H1 (cell line): Measurements from ENCODE around the gene FRRS1L. TPM values are rescaled to one million over a fixed set of nuclear protein-coding genes. Genes with fewer than 3 reads are reported as not detected.

Source experiments
- CTCF ChIA-PET: fragments of 300-600 bp; sonication (Branson Sonifier 250); formaldehyde crosslinking; loops from one replicate; lab custom pipeline; 2021; ENCODE audit not compliant: partially characterized antibody; lab: Charles Lee
- POLR2A ChIA-PET: fragments of 300-600 bp; sonication (Branson Sonifier 250); formaldehyde crosslinking; loops from one replicate; lab custom pipeline; 2021; ENCODE audit warnings: inconsistent platforms; ENCODE audit not compliant: partially characterized antibody; lab: Charles Lee
- DNase-seq, 2 experiments: peaks; one replicate each; pipeline versions ENCODE4 v3.0.0 to v3.0.0-alpha.2; 2010 to 2022; ENCODE audit warnings: low spot score in 2 of 2, low read depth in 1 of 2, mixed read lengths in 1 of 2
- FAIRE-seq: peaks from 2 replicates; lab custom pipeline; 2011; peaks lifted over from hg19 to GRCh38; lab: Jason Lieb, UNC
- H2AFZ ChIP-seq: 2 replicates; pipeline ENCODE4 v1.8.1; 2012; ENCODE audit warnings: low read length, inconsistent platforms
- H2AK5ac ChIP-seq: 2 replicates; pipeline ENCODE4 v1.6.1; 2013; ENCODE audit warnings: low read depth, low read length
- H2BK120ac ChIP-seq: replicated peaks from 2 replicates; pipeline ENCODE3; 2013; ENCODE audit warnings: low read depth, low read length, inconsistent platforms
- H2BK12ac ChIP-seq: 2 replicates; pipeline ENCODE4 v1.6.1; 2013; ENCODE audit warnings: low read depth, low read length
- H2BK15ac ChIP-seq: 2 replicates; pipeline ENCODE4 v1.6.1; 2013; ENCODE audit warnings: low read length
- H2BK20ac ChIP-seq: 2 replicates; pipeline ENCODE4 v1.6.1; 2013; ENCODE audit warnings: low read length
- H2BK5ac ChIP-seq: 2 replicates; pipeline ENCODE4 v1.6.1; 2013; ENCODE audit warnings: low read depth, low read length
- H3K14ac ChIP-seq: 2 replicates; pipeline ENCODE4 v1.6.1; 2013; ENCODE audit warnings: inconsistent platforms; ENCODE audit not compliant: insufficient read length
- H3K18ac ChIP-seq: 2 replicates; pipeline ENCODE4 v1.6.1; 2013; ENCODE audit warnings: low read length; ENCODE audit errors: extremely low read depth
- H3K23ac ChIP-seq: 2 replicates; pipeline ENCODE4 v1.6.1; 2013; ENCODE audit warnings: inconsistent platforms; ENCODE audit not compliant: insufficient read length
- H3K23me2 ChIP-seq: 2 replicates; pipeline ENCODE4 v1.6.1; 2013; ENCODE audit warnings: low read depth, low read length
- H3K27ac ChIP-seq: 2 replicates; pipeline ENCODE4 v1.6.1; 2011; ENCODE audit warnings: low read depth, low read length, inconsistent platforms
- H3K27me3 ChIP-seq, 4 experiments: replicated peaks in 1 of 4; 1 replicate in 1 of 4; 2 replicates in 3 of 4; pipeline versions ENCODE4 v1.6.1 to v1.8.1; 2011 to 2013; ENCODE audit warnings: low read length in 3 of 4, mild to moderate bottlenecking in 3 of 4, inconsistent platforms in 2 of 4, mixed read lengths in 2 of 4, moderate library complexity in 1 of 4; ENCODE audit not compliant: control insufficient read depth in 3 of 4, insufficient read depth in 3 of 4; ENCODE audit errors: extremely low read depth in 1 of 4
- H3K36me3 ChIP-seq, 4 experiments: 2 replicates each; pipeline versions ENCODE4 v1.6.1 to v1.8.1; 2011 to 2013; ENCODE audit warnings: mild to moderate bottlenecking in 4 of 4, low read length in 3 of 4, moderate library complexity in 2 of 4, control low read depth in 1 of 4, inconsistent platforms in 1 of 4; ENCODE audit not compliant: insufficient read depth in 4 of 4, control insufficient read depth in 2 of 4
- H3K4ac ChIP-seq: replicated peaks from 2 replicates; pipeline ENCODE3; 2013; ENCODE audit warnings: low read length, low read depth, mixed read lengths, inconsistent platforms; ENCODE audit not compliant: insufficient read length
- H3K4me1 ChIP-seq, 4 experiments: replicated peaks in 1 of 4; 1 replicate in 1 of 4; 2 replicates in 3 of 4; pipeline versions ENCODE4 v1.6.1 to v1.8.1; 2011 to 2013; ENCODE audit warnings: low read length in 3 of 4, inconsistent platforms in 2 of 4, mixed read lengths in 1 of 4; ENCODE audit not compliant: insufficient read depth in 4 of 4, control insufficient read depth in 3 of 4
- H3K4me2 ChIP-seq, 2 experiments: 2 replicates each; pipeline versions ENCODE4 v1.6.1 to v1.8.1; 2011 to 2013; ENCODE audit warnings: low read depth in 2 of 2, low read length in 2 of 2, control low read depth in 1 of 2, inconsistent platforms in 1 of 2, mild to moderate bottlenecking in 1 of 2; ENCODE audit not compliant: insufficient read depth in 1 of 2
- H3K4me3 ChIP-seq, 4 experiments: fragments of 200-600, 300-600 bp in 1 of 4; sonication (generic), shearing (Covaris generic), sonication (Bioruptor Twin) in 1 of 4; 2 replicates each; pipeline versions ENCODE4 v1.5.1 to v1.8.1; 2011 to 2016; ENCODE audit warnings: low read length in 4 of 4, low read depth in 3 of 4, control low read depth in 2 of 4, inconsistent platforms in 2 of 4, mild to moderate bottlenecking in 2 of 4, mixed read lengths in 1 of 4, moderate library complexity in 1 of 4; ENCODE audit not compliant: insufficient read depth in 2 of 4; ENCODE audit errors: extremely low read depth in 1 of 4
- H3K56ac ChIP-seq: replicated peaks from 2 replicates; pipeline ENCODE3; 2013; ENCODE audit warnings: low read depth, mild to moderate bottlenecking, mixed read lengths, low read length, inconsistent platforms; ENCODE audit not compliant: insufficient read length
- H3K79me1 ChIP-seq: 2 replicates; pipeline ENCODE4 v1.6.1; 2013; ENCODE audit warnings: low read depth, low read length, control low read depth
- H3K79me2 ChIP-seq, 2 experiments: 2 replicates each; pipeline versions ENCODE4 v1.6.1 to v1.8.1; 2012 to 2013; ENCODE audit warnings: low read length in 2 of 2, mild to moderate bottlenecking in 2 of 2, inconsistent platforms in 1 of 2; ENCODE audit not compliant: insufficient read depth in 2 of 2, control insufficient read depth in 1 of 2
- H3K9ac ChIP-seq, 4 experiments: replicated peaks in 1 of 4; 1 replicate in 1 of 4; 2 replicates in 3 of 4; pipeline versions ENCODE4 v1.6.1 to v1.8.1; 2011 to 2013; ENCODE audit warnings: low read depth in 3 of 4, low read length in 3 of 4, control low read depth in 2 of 4, mild to moderate bottlenecking in 2 of 4, moderate library complexity in 2 of 4, inconsistent platforms in 1 of 4; ENCODE audit errors: extremely low read depth in 1 of 4
- H3K9me3 ChIP-seq, 2 experiments: 2 replicates each; pipeline versions ENCODE4 v1.6.1 to v1.8.1; 2012 to 2013; ENCODE audit warnings: mild to moderate bottlenecking in 2 of 2, moderate library complexity in 2 of 2, control low read depth in 1 of 2, inconsistent platforms in 1 of 2, low read depth in 1 of 2, low read length in 1 of 2, mixed read lengths in 1 of 2; ENCODE audit not compliant: insufficient read depth in 2 of 2
- H4K20me1 ChIP-seq, 2 experiments: replicated peaks in 1 of 2; 2 replicates each; pipeline versions ENCODE3 to v1.8.1; 2011 to 2013; ENCODE audit warnings: inconsistent platforms in 2 of 2, low read length in 2 of 2, mild to moderate bottlenecking in 1 of 2; ENCODE audit not compliant: insufficient read depth in 2 of 2, control insufficient read depth in 1 of 2
- H4K5ac ChIP-seq: 2 replicates; pipeline ENCODE4 v1.6.1; 2013; ENCODE audit warnings: low read length, low read depth, mixed read lengths, inconsistent platforms; ENCODE audit not compliant: insufficient read length
- H4K8ac ChIP-seq: 2 replicates; pipeline ENCODE4 v1.8.0; 2013; ENCODE audit warnings: mild to moderate bottlenecking, moderate library complexity, low read length, inconsistent platforms; ENCODE audit not compliant: insufficient read depth; ENCODE audit errors: extremely low read depth
- H4K91ac ChIP-seq: replicated peaks from 2 replicates; pipeline ENCODE3; 2013; ENCODE audit warnings: low read length, mixed read lengths, inconsistent platforms; ENCODE audit not compliant: insufficient read length
- BCL11A ChIP-seq, 2 experiments: IDR thresholded peaks; one replicate each; pipeline ENCODE4 v1.6.1; 2011; ENCODE audit warnings: low read depth in 2 of 2, low read length in 2 of 2, mild to moderate bottlenecking in 2 of 2
- EGR1 ChIP-seq: IDR thresholded peaks from 2 replicates; pipeline ENCODE4 v1.6.1; 2011; ENCODE audit warnings: low read depth, low read length, borderline replicate concordance
- HDAC2 ChIP-seq, 2 experiments: fragments of 300-600 bp in 1 of 2; sonication (generic) in 1 of 2; IDR thresholded peaks; 2 replicates each; pipeline ENCODE4 v1.6.1; 2011 to 2012; ENCODE audit warnings: low read depth in 2 of 2, low read length in 2 of 2, mild to moderate bottlenecking in 2 of 2, moderate library complexity in 2 of 2, borderline replicate concordance in 1 of 2, inconsistent platforms in 1 of 2
- KDM5A ChIP-seq: fragments of 200-600 bp; IDR thresholded peaks from 2 replicates; pipeline ENCODE4 v1.7.1; 2012; ENCODE audit warnings: mild to moderate bottlenecking, low read length, inconsistent platforms, mixed read lengths
- RAD21 ChIP-seq, 2 experiments: IDR thresholded peaks in 1 of 2; conservative IDR thresholded peaks in 1 of 2; 2 replicates each; pipeline ENCODE4 v1.6.1; 2011; ENCODE audit warnings: low read depth in 2 of 2, low read length in 2 of 2, improper control_type of control experiment in 1 of 2, inconsistent platforms in 1 of 2, mild to moderate bottlenecking in 1 of 2, moderate library complexity in 1 of 2
- SP1 ChIP-seq: IDR thresholded peaks from 2 replicates; pipeline ENCODE4 v1.6.1; 2011; ENCODE audit warnings: low read depth, low read length
- TEAD4 ChIP-seq: IDR thresholded peaks from 2 replicates; pipeline ENCODE4 v1.6.1; 2012; ENCODE audit warnings: low read depth, low read length, inconsistent platforms, mixed read lengths
- YY1 ChIP-seq: IDR thresholded peaks from 2 replicates; pipeline ENCODE4 v1.6.1; 2011; ENCODE audit warnings: low read depth, mild to moderate bottlenecking, low read length
- WGBS, 2 experiments: shearing (Covaris generic) in 1 of 2; methylation state at CpG; one replicate each; pipeline versions ENCODE4 v1.1.6 to v1.1.7; 2013 to 2015; ENCODE audit warnings: low lambda C conversion rate in 2 of 2, mixed read lengths in 2 of 2, inconsistent platforms in 1 of 2, low coverage in 1 of 2, missing lambda C conversion rate in 1 of 2; ENCODE audit not compliant: insufficient replicate concordance in 2 of 2, insufficient coverage in 1 of 2, insufficient read length in 1 of 2; ENCODE audit errors: extremely low coverage in 1 of 2, missing lambda C conversion rate in 1 of 2; 5-methylcytosine and 5-hydroxymethylcytosine counted together
- polyA plus RNA-seq, 7 experiments: library from polyadenylated mRNA; depleted of rRNA in 3 of 7; stranded (reverse) in 5 of 7; unstranded in 2 of 7; fragments of >200 nt in 5 of 7; fragments of 200-250 nt in 2 of 7; gene quantifications; 1 replicate in 5 of 7; 2 replicates in 1 of 7; 4 replicates in 1 of 7; pipeline versions ENCODE4 v1.2.1 to v1.2.3, GENCODE V29; 2011 to 2013; ENCODE audit warnings: missing spikeins in 2 of 7, mixed read lengths in 2 of 7
- total RNA-seq: library from RNA; stranded (reverse); fragmentation: NEBNext Ultra II Directional; extraction: Animal tissue kit (Norgen Biotek cat#: 25700); gene quantifications from 2 replicates; pipeline ENCODE4 v1.2.1, GENCODE V29; 2021

Gene FRRS1L
- total and polyA plus RNA-seq, 2 of the 8 experiments (the other 6 are each of a cell fraction or from before 2014, with no cell fraction given): 1.0 to 2.2 TPM

DNA sequence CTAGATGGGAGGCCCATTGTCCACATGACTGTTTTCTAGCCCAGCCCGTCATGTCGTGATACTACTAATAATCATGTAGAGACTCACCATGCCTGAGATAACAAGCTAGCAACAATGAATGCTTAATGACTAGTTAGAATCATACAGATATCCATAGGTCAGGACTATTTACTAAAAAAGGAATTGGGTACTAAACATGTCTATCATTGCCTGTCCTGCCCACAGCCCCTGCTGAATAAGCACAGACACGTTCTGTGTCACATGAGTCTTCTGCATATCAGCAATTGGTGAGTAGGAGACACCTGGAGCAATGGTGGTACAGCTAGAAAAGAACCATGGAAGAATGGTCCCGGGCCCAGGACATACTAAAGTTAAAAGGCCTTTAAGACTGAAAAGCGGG is 18.0 kb downstream of the FRRS1L start:
- Histone ChIP-seq H4K5ac (no peak overlapping the region), H3K4me2 (no peak overlapping the region), H3K4me1 (no peaks in the 10 kb centered on the region), H4K91ac (no peak overlapping the region), H3K79me1 (no peaks in the 10 kb centered on the region), H2BK12ac (no peak overlapping the region), H4K8ac (no peak overlapping the region), H3K9me3 (peaks cover 14 to 16% of the 10 kb centered on the region in 2 experiments), H2BK15ac (no peak overlapping the region), H2AK5ac (no peak overlapping the region), H4K20me1 (no peaks in the 10 kb centered on the region), H2BK120ac (no peak overlapping the region), H3K18ac (no peak overlapping the region), H3K27ac (no peak overlapping the region), H3K27me3 (0 out of 7 replicates have a peak, but pooled peaks cover 0 to 1% (median 0%) of the 10 kb centered on the region in 4 experiments), H3K36me3 (no peaks in the 10 kb centered on the region), H3K79me2 (no peaks in the 10 kb centered on the region), H2BK20ac (no peak overlapping the region), H2AFZ (no peak overlapping the region), H3K56ac (no peak overlapping the region), H3K4me3 (no peak overlapping the region), H3K14ac (no peak overlapping the region), H3K9ac (no peak overlapping the region), H3K23me2 (no peaks in the 10 kb centered on the region), H3K4ac (no peak overlapping the region), H3K23ac (no peak overlapping the region), H2BK5ac (no peak overlapping the region)
- POLR2A ChIA-PET: no interaction called here
- no peak for FAIRE-seq
- WGBS, 2 experiments: 91% methylated on average over 5 of the region's 5 CpGs; no CpG with 5 or more reads in 1 of the 2 experiments
- no peak for DNase-seq
- CTCF ChIA-PET: interaction anchor here (0.6 to 1.3 kb wide), 3 partner anchors 16 to 857 kb away, joined by 3 to 4 read pairs (median 3); no protein-coding TSS in a partner anchor
- TF ChIP-seq RAD21 (IDR thresholded peaks at IDR 0.05 in 1 of 2, conservative IDR thresholded peaks at IDR 0.05 in 1 of 2; ENCODE audit: low read depth in 2 of 2, low read length in 2 of 2) (no peak), BCL11A (IDR thresholded peaks at IDR 0.05; ENCODE audit: low read depth in 2 of 2, low read length in 2 of 2) (no peak), SP1 (no peak), TEAD4 (no peak), HDAC2 (IDR thresholded peaks at IDR 0.05; ENCODE audit: borderline replicate concordance in 1 of 2, low read depth in 2 of 2, low read length in 2 of 2) (no peak), EGR1 (no peak), KDM5A (no peak), YY1 (no peak)
